K562 treated with DMSO at 1 percent for 48 hours (cell line): Measurements from ENCODE around the gene TMEM11. TPM values are rescaled to one million over a fixed set of nuclear protein-coding genes. Genes with fewer than 3 reads are reported as not detected.

ENCODE experiments used
- total RNA-seq: library from RNA; unstranded; fragments of 300-600 nt; gene quantifications from 2 replicates; pipeline ENCODE4 v1.2.3, GENCODE V29; 2022; ENCODE audit warnings: low replicate concordance; ENCODE audit errors: extremely low read depth

TMEM11 gene, protein sequence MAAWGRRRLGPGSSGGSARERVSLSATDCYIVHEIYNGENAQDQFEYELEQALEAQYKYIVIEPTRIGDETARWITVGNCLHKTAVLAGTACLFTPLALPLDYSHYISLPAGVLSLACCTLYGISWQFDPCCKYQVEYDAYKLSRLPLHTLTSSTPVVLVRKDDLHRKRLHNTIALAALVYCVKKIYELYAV
- not detected in 2 replicates for total RNA-seq

DNA sequence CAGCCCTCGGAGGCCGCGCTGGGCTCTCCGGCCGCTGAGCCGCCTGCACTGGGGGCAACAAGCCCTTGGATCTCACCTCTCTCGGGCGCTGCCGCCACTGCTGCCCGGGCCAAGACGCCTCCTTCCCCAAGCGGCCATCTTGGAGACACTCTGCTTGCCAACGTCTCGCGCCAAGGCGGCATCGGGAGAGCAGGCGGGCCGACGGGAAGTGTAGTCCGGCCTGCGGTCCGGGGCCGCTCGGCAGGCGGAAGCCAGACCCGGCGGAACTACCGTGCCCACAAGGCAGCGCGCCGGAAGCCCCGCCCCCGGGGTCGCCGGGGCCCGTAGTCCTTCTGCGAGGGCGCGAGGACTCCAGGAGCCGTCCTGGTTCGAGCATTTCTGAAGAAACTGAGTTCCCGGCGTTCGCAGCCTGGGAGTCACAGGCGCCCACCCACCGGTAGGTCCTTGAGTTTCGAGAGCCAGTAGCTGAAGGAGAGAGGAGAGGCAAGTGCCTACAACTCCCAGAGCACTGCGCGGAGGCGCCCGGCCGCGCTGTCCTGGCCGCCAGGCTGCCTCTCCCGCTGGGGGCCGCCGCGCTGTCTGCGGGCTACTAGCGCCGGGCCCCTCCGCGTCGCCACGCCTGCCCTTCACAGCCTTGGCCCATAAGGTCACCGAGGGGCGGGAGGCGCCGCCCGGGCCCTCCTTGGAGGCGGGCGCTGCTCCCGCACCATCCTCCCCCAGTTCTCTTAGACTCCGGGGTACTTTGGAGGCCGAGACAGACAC, at the start of gene TMEM11:
TMEM11 (minus strand) TSS at position 147 of the 762 bp plus-strand sequence; CDS start at position 138, 9 bp downstream.

DNA sequence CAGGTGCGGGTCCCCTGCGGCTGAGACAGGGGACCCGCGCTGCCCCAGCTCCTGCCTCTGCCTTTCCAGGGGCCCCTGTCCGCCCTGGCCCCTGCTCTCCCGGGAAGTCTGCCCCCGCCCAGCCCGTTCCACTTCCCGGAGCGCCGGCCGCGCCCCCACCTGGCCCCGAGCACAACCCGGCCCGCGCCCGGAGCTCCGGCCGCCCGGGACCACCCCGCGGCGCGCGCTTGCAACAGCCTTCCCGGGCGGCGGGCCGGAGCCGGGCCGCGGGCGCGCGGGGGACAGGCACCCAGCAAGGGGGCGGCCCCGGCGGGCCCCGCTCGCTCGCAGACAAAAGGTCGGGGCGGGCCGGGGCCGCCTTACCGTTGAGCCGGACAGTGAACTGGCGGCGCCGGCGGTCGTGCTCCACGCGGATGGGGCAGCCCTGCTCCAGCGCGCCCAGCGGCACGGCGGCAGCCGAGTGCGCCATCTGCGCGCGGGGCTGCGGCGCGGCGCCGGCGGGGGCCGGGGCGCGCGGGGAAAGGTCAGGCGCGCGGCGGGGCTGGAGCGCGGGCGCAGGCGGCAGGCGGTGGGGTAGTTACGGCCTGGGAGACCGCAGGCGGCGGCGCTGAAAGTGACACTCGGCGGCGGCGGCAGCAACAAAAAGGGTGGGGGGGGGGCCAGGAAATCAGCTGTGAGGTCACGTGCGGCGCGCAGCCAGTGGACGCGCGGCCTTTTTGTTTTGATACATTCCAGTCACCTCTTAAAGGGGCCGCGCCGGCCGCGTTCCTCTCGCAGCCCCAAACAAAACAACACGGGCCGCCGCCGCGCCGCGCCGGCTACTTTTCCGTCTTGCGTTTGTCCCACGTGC, 39.1 kb upstream of the TMEM11 start, which contains the start of gene NATD1:
NATD1 (minus strand) TSS at position 615 of the 850 bp plus-strand sequence; CDS start at position 469, 146 bp downstream.

Other genes starting within 250 kb of the TMEM11 start
- gene USP22, start 171.2 kb downstream of the TMEM11 start, total RNA-seq, result 71.4 TPM in 1 of 2 replicates, not detected in the other
- gene DHRS7B, start 87.2 kb downstream of the TMEM11 start, total RNA-seq, result not detected in 2 replicates
- not detected in 2 replicates for gene NATD1, start 39.2 kb upstream of the TMEM11 start, total RNA-seq
- not detected in 2 replicates for gene MAP2K3, start 70.5 kb upstream of the TMEM11 start, total RNA-seq
- gene KCNJ12, start 162.2 kb upstream of the TMEM11 start, total RNA-seq, result not detected in 2 replicates